Bone marrow (tissue), 2 donors: ENCODE results near the gene KCNA10.
A peak's percentile ranks its signal among the peaks of the same experiment; 100 is the strongest.

Experiments
- DNase-seq, 2 donors: peaks; one replicate each; lab custom pipeline; 2025; lab: John Stamatoyannopoulos, UW

KCNA10 gene

GRCh38 chr1:110498270-110498669 is 20.7 kb downstream of the KCNA10 start:
- DNase-seq: no peak

GRCh38 chr1:110495926-110496600 is 22.9 kb downstream of the KCNA10 start:
- DNase-seq: peak; percentile 44 to 73

- no peak for DNase-seq
Measured at GRCh38 chr1:110494522-110495406, 24.2 kb downstream of the KCNA10 start.

- DNase-seq: no peak
Measured at GRCh38 chr1:110494036-110494435, 24.9 kb downstream of the KCNA10 start.

GRCh38 chr1:110493059-110493699 is 25.8 kb downstream of the KCNA10 start:
- no peak for DNase-seq

- DNase-seq: no peak
Measured at GRCh38 chr1:110492573-110492972, 26.4 kb downstream of the KCNA10 start.

GRCh38 chr1:110490791-110491451 is 28.1 kb downstream of the KCNA10 start:
- DNase-seq: no peak

- DNase-seq: no peak
Measured at GRCh38 chr1:110489973-110490542, 28.9 kb downstream of the KCNA10 start.

GRCh38 chr1:110489406-110489805 is 29.6 kb downstream of the KCNA10 start:
- no peak for DNase-seq

- no peak for DNase-seq
Measured at GRCh38 chr1:110488867-110489266, 30.1 kb downstream of the KCNA10 start.

GRCh38 chr1:110488161-110488560 is 30.8 kb downstream of the KCNA10 start:
- no peak for DNase-seq

- no peak for DNase-seq
Measured at GRCh38 chr1:110487726-110488125, 31.2 kb downstream of the KCNA10 start.

- DNase-seq: no peak
Measured at GRCh38 chr1:110485725-110486124, 33.2 kb downstream of the KCNA10 start.

GRCh38 chr1:110484801-110485200 is 34.2 kb downstream of the KCNA10 start:
- DNase-seq: no peak

GRCh38 chr1:110483308-110483685 is 35.7 kb downstream of the KCNA10 start:
- no peak for DNase-seq

- DNase-seq: no peak
Measured at GRCh38 chr1:110482662-110483307, 36.2 kb downstream of the KCNA10 start.

- DNase-seq: no peak
Measured at GRCh38 chr1:110481968-110482623, 36.9 kb downstream of the KCNA10 start.

GRCh38 chr1:110480356-110481096 is 38.4 kb downstream of the KCNA10 start:
- no peak for DNase-seq

GRCh38 chr1:110478886-110479285 is 40.1 kb downstream of the KCNA10 start:
- no peak for DNase-seq

- no peak for DNase-seq
Measured at GRCh38 chr1:110477967-110478640, 40.9 kb downstream of the KCNA10 start.
